RWPE1 (cell line): Measurements from ENCODE around the gene CD59.

ENCODE experiments used
- CTCF ChIA-PET: fragments of 350-600 bp; sonication (Branson Sonifier 250); formaldehyde crosslinking; extraction: SDS; loops from one replicate; lab custom pipeline; 2021; lab: Yijun Ruan, JAX
- POLR2A ChIA-PET: fragments of 400-600 bp; formaldehyde crosslinking; extraction: SDS; loops from one replicate; lab custom pipeline; 2020; ENCODE audit warnings: antibody characterized with exemption; ENCODE audit not compliant: low non-redundant PET; lab: Yijun Ruan, JAX
- DNase-seq: peaks from one replicate; pipeline ENCODE4 v3.0.0; 2012; ENCODE audit warnings: low spot score
- H3K27ac ChIP-seq: fragments of 450-650 bp; 2 replicates; pipeline ENCODE4 v1.5.1; 2017
- TF ChIP-seq, protein P1 (sequence below): fragments of 450-650 bp; conservative IDR thresholded peaks from 2 replicates; pipeline ENCODE4 v1.5.1; 2017; ENCODE audit warnings: low read depth, mild to moderate bottlenecking

CD59 gene

DNA sequence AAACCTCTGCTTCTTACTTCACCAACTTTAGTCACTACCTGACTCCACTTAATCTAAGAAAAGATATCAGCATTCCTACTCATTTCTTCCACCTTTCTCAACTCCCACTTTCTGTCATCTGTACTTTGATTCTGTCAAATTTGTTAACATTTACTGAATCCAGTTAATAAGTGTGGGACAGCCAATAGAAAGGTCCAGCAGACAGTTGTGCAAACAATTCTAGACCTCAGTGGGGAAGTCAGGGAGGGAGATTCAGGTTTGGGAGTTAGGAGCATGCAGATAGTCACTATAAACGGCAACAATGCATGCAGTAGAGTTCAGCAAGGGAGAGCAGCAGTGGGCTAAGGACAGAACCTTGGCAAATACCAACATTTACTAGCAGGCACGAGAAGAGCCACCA lies 34.0 kb upstream of the CD59 start:
- DNase-seq: no peak
- H3K27ac ChIP-seq: no peak overlapping the region
- CTCF ChIA-PET: no interaction called here
- POLR2A ChIA-PET: no interaction called here
- TF ChIP-seq, protein P1, sequence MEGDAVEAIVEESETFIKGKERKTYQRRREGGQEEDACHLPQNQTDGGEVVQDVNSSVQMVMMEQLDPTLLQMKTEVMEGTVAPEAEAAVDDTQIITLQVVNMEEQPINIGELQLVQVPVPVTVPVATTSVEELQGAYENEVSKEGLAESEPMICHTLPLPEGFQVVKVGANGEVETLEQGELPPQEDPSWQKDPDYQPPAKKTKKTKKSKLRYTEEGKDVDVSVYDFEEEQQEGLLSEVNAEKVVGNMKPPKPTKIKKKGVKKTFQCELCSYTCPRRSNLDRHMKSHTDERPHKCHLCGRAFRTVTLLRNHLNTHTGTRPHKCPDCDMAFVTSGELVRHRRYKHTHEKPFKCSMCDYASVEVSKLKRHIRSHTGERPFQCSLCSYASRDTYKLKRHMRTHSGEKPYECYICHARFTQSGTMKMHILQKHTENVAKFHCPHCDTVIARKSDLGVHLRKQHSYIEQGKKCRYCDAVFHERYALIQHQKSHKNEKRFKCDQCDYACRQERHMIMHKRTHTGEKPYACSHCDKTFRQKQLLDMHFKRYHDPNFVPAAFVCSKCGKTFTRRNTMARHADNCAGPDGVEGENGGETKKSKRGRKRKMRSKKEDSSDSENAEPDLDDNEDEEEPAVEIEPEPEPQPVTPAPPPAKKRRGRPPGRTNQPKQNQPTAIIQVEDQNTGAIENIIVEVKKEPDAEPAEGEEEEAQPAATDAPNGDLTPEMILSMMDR: no peak

DNA sequence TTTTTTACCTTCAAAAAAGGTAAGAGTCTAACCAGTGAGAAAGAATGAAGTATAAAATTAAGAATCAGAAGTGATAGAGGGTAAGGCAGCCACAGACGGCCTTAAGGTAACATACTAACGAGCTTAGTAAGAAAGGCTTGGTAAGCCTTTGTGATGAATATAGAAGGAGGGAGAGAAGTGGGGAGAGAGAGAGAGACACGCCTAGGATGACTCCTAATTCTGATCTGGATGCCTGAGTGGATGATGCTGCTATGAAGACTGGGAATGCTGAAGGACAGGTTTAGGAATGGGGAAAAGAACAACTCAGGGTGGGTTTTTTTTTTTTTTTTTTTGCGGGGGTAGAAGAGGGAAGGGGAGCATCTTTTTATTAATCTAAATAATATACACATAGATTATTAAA lies 33.3 kb upstream of the CD59 start:
- DNase-seq: peak; percentile 73
- CTCF ChIA-PET: interaction anchor here (0.5 kb wide), 1 partner anchor 54 kb away, joined by 9 read pairs; no protein-coding TSS in a partner anchor
- TF ChIP-seq, protein P1: no peak
- POLR2A ChIA-PET: no interaction called here
- no peak overlapping the region for H3K27ac ChIP-seq

DNA sequence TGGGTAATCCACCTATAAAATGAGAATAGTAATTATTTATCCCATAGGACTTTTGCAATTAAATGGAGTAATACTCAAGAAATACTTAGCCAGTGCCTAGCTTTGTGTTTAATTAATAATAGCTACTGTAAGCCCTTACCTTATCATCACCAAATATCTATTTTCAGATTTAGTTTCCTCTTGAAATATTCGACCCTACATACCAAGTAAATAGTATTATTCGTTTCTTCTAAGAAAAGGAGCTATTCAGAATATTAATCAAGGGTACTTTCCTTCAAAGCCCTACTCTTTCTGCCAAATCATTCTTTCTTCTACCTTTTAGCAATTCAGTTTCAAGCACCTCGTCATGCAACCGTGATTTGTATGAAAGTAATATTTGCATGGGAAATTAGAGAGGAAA lies 31.4 kb upstream of the CD59 start:
- TF ChIP-seq, protein P1: no peak
- ChIA-PET POLR2A (no interaction called here), CTCF (interaction anchor here (0.6 to 1.3 kb wide), 5 partner anchors 10 to 294 kb away, joined by 3 to 5 read pairs (median 3); no protein-coding TSS in a partner anchor)
- H3K27ac ChIP-seq: no peak overlapping the region
- no peak for DNase-seq

DNA sequence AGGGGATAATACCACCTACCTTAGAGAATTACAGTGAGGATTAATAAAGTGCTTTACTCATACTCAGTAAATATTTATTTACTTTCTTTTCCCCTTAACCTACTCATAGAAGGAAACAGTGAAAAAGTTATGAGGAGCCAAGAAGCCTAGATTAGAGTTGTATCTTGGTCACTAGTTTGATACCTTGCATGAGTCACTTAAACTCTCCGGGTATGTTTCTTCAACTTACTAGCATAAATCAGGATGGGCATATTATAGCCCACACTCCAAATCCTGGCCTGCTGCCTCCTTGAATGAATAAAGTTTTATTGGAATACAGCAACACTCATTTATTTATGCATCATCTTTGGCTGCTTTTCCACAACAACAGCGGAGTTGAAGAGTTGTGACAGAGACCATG lies 29.9 kb upstream of the CD59 start:
- no peak for DNase-seq
- ChIA-PET POLR2A (no interaction called here), CTCF (no interaction called here)
- no peak overlapping the region for H3K27ac ChIP-seq
- TF ChIP-seq, protein P1: no peak

DNA sequence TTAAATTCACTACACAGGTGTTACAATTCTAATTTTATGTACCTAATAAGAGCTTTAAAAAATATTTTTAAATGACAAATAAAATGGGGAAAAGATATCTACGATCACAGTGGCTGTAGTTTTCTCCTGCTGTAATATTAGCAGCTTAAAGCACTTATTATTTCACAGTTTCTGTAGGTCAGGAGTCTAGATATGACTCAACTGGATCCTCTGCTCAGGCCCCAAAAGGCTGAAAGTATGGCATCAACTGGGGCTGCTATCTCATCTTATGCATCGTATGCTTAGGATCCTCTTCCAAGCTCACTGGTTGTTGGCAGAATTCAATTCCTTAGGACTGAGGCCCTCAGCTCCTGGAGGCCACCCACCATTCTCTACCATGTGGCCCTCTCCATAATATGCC lies 25.2 kb upstream of the CD59 start:
- POLR2A ChIA-PET: no interaction called here
- no peak for DNase-seq
- CTCF ChIA-PET: interaction anchor here (0.7 kb wide), 1 partner anchor 444 kb away, joined by 3 read pairs; no protein-coding TSS in a partner anchor
- H3K27ac ChIP-seq: no peak overlapping the region
- TF ChIP-seq, protein P1: no peak

DNA sequence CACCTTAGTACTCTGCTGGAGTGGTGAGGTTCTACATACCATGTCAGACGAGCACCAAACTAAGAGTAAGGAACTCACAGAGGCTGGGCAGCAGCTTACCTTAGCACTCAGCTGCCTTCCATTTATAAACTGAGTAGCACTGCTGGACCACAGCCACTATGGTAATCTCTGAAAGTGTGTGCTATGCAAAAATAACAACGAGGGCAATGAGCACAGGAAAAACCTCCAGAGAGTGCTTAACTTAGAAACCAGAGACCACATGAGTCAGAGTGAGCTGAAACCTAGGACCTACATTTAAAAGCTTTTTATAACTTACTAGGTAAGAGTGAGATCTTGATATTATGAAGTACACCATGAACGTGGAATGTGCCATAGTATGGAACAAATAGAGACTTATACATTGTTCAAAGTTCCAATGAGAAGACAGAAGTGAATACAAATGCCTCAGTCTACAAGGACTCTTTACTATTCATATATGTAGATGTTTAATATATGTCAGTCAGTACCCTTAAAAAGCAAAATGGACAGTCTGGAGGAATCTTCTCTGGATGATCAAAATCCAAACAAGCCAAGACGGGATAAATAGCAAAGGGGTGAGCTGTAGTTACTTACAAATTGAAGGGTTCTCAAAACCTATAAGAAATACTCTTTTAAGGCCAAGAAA lies 17.2 kb upstream of the CD59 start:
- POLR2A ChIA-PET: no interaction called here
- TF ChIP-seq, protein P1: no peak
- no peak overlapping the region for H3K27ac ChIP-seq
- no peak for DNase-seq
- CTCF ChIA-PET: no interaction called here
